DLD1 (cell line): ENCODE measurements around the gene BET1.

Experiments
- in situ Hi-C: cut with HindIII; loops from 2 replicates; pipeline ENCODE4 v1.10.0; 2017; ENCODE audit warnings: low sequenced_read_pairs

The BET1 gene

DNA sequence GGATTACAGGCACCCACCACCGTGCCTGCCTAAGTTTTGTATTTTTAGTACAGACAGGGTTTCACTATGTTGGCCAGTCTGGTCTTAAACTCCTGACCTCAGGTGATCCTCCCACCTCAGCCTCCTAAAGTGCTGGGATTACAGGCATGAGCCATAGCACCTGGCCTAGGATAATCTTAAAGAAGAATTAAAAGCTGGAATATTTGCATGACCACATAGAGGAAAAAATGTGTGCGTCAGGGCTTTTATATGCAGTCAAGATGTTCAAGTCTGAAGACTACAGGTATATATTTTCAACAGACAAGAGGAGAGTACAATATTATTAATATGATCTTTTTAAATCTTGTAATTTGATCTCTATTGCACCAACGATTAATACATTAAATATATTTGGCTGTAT is 43.2 kb downstream of the BET1 start:
- in situ Hi-C loops = no loop called here

DNA sequence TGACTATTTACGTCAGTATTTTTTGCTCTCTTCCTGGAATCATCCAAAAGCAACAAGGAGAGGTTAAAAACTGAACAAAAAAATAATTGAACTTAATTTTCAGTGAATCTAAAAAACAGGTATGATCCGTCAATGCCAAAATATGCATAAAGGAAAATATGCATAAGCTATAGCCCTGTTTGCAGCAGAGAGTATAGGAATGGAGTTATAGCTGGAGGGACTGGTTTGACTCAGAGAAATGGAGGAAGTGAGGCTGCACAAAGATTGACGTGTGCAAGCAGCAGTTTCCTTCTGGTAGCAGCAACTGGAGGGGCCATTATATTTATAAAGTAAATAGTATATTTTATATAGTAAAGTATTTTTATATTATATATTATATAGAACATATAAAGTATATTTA is 45.5 kb downstream of the BET1 start:
- in situ Hi-C loops = no loop called here

- in situ Hi-C loops = no loop called here
Observed at GRCh38 chr7:93958216-93958615, 45.9 kb downstream of the BET1 start.

DNA sequence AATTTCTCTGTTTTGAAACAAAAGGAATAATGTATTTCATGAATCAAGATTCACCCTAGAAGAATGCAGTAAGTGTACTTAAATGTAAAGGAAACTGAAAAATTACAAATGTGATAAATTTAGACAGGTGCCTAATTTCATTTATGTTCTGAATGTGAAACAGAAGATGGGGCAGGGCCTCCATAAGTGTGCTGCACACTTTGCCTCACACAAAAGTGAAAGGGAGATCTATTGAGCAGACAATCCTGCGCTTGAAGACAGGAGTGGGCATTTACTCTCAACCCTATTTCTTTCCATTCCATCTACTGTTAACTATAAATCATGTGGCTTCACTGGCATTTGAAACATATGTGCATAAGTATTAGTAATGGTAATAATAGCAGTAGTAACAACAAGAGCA is 46.4 kb downstream of the BET1 start:
- in situ Hi-C loops = no loop called here

DNA sequence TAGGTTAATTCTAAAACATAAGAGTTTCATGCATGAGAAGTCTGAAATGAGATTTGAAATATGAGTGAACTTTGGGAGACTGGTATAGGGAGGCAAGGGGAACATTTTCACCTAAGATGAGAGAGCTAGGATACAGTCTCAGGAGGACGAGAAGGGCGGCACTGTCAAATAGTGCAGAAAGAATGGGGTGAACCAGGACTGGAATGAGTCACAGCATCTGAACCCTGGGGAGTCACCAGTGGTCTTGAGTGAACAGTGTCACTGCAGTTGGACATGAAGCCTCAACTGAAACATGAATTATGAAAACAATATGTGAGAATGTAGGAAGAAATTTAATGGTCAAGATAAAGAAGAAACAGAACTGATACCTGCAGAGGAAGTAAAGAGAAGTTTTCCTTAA is 48.9 kb downstream of the BET1 start:
- in situ Hi-C loops = no loop called here

DNA sequence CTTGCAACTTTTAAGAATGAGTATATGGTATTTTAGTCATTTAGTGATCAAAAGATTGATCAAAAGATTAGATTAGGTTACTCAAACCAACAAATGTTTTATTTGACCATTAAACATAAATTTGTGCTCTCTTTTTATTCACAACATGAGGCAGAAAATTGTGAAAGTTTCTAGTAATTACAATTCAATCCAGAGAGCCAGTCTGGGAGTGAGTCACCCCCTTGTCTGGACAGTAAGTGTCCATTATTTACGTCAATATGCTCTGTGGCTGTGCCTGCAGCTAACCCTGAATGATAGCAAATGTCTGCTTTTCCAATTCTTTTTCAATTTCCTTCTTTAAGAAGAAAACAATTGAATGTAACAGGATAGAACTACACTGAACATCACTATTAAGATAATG is 54.7 kb downstream of the BET1 start:
- in situ Hi-C loops = no loop called here

- in situ Hi-C loops = no loop called here
Observed at GRCh38 chr7:93948873-93949272, 55.3 kb downstream of the BET1 start.

DNA sequence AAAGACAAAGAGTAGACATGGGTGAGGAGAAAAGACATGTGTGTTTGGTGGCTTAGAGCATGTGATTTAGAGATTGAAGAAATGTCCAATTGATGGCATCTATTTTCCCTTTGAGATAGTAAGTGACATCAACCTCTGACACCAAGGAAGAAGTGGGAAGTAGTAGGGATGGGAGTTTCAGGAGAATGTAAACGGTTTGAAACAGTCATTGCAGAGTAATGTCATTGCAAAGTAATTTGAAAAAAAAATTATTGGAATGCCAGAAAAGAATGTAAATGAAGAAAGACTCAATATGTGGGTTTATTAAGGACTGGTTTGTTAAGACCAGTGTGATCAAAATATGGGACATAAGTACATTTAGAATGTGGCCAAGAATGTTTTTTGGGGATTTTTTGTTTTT is 56.0 kb downstream of the BET1 start:
- in situ Hi-C loops = no loop called here

DNA sequence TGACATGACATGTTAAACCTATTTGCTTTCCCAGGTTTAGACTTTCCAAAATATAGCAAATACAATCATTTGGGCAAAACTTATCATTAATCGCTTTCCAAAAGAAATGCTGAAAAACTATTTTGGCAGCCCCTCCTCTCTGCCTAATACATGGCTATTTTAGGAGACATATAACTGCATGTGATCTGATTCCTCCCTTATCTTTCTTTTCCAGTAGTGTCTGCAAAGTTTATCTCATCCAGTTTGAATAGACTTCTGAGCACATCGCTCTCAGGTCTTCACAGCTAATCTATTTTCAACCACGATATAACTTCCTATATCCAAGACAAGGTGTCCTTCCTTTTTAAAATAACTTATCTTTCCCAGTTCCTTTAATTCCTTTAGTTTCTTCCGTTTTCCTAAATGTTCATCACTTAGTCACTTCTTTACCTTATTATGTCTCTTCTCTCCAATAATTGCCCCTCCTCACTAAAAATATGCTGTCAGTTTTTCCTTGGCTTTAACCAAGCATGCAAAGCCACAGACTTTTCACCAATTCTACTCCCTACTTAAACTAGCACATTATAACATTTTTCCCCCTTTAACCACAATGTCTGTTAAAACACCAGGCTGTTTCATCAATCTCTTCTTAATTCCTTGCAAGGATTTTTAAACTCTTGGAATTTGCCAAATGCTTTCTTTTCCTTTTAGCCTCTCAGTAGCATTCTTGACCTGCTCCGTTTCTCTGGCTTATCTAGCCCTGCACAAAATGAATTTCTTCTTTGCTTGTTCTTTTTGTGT is 58.2 kb downstream of the BET1 start:
- in situ Hi-C loops = no loop called here

GRCh38 chr7:93945083-93945482 is 59.1 kb downstream of the BET1 start:
- in situ Hi-C loops = no loop called here

- in situ Hi-C loops = no loop called here
Observed at GRCh38 chr7:93944673-93945072, 59.5 kb downstream of the BET1 start.

GRCh38 chr7:93943816-93944540 is 60.2 kb downstream of the BET1 start:
- in situ Hi-C loops = no loop called here
